IPS-15b (cell line): ENCODE measurements around the gene GRK6.

ENCODE experiments used
- H3K27me3 ChIP-seq: one replicate; pipeline ENCODE4 v1.6.1; 2013; ENCODE audit warnings: low read length; ENCODE audit not compliant: control insufficient read depth, insufficient read depth
- H3K36me3 ChIP-seq: one replicate; pipeline ENCODE4 v1.6.1; 2013; ENCODE audit warnings: low read length; ENCODE audit not compliant: control insufficient read depth, insufficient read depth
- H3K4me1 ChIP-seq: one replicate; pipeline ENCODE4 v1.6.1; 2013; ENCODE audit warnings: mild to moderate bottlenecking, low read length; ENCODE audit not compliant: control insufficient read depth, insufficient read depth
- H3K4me3 ChIP-seq: one replicate; pipeline ENCODE4 v1.5.1; 2013; ENCODE audit warnings: low read depth, low read length
- H3K9ac ChIP-seq: one replicate; pipeline ENCODE4 v1.6.1; 2013; ENCODE audit warnings: low read depth, mild to moderate bottlenecking, low read length
- H3K9me3 ChIP-seq: one replicate; pipeline ENCODE4 v1.6.1; 2013; ENCODE audit warnings: mild to moderate bottlenecking, low read length; ENCODE audit not compliant: control insufficient read depth, insufficient read depth

Gene GRK6

GRCh38 chr5:177435847-177436536, 9.5 kb downstream of the GRK6 start:
- Histone ChIP-seq H3K9me3 (no peaks in the 10 kb centered on the region), H3K4me3 (no peak overlapping the region), H3K4me1 (peaks cover 7% of the 10 kb centered on the region), H3K36me3 (peaks cover 80% of the 10 kb centered on the region), H3K9ac (no peak overlapping the region), H3K27me3 (no peaks in the 10 kb centered on the region)

DNA sequence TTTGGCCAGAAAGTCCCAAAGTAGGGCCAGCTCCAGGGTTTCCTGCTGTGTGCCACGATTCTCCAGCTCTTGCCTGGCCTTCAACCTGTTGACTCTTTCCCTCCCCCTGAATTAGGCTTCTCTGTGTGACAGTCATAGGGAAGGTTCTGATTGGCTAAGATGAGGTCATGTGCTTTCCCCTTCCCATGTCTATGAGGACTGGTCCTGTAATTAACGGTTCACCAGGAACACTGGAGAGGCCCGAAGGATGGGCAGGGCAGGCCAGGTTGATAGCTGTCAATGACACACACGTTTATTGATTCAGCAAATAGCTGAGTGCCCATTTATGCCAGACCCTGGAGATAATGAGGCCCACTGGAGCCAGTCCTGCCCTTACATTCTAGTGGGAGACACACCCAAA, 11.1 kb downstream of the GRK6 start:
- Histone ChIP-seq H3K27me3 (no peaks in the 10 kb centered on the region), H3K9ac (no peak overlapping the region), H3K4me1 (peaks cover 7% of the 10 kb centered on the region), H3K36me3 (peaks cover 72% of the 10 kb centered on the region), H3K4me3 (no peak overlapping the region), H3K9me3 (no peaks in the 10 kb centered on the region)

- Histone ChIP-seq H3K9ac (no peak overlapping the region), H3K36me3 (peaks cover 63% of the 10 kb centered on the region), H3K27me3 (no peaks in the 10 kb centered on the region), H3K4me1 (peaks cover 7% of the 10 kb centered on the region), H3K4me3 (no peak overlapping the region), H3K9me3 (no peaks in the 10 kb centered on the region)
Observed at GRCh38 chr5:177438468-177438867, 12.0 kb downstream of the GRK6 start.

GRCh38 chr5:177439518-177440053, 13.1 kb downstream of the GRK6 start:
- H3K27me3 ChIP-seq = no peaks in the 10 kb centered on the region
- no peak overlapping the region for H3K9ac ChIP-seq
- no peak overlapping the region for H3K4me3 ChIP-seq
- H3K36me3 ChIP-seq = peaks cover 52% of the 10 kb centered on the region
- H3K4me1 ChIP-seq = peaks cover 7% of the 10 kb centered on the region
- no peaks in the 10 kb centered on the region for H3K9me3 ChIP-seq

GRCh38 chr5:177440211-177440989, 13.9 kb downstream of the GRK6 start:
- Histone ChIP-seq H3K36me3 (peaks cover 44% of the 10 kb centered on the region), H3K4me3 (no peak overlapping the region), H3K4me1 (peaks cover 9% of the 10 kb centered on the region), H3K27me3 (peaks cover 3% of the 10 kb centered on the region), H3K9me3 (no peaks in the 10 kb centered on the region), H3K9ac (no peak overlapping the region)

- H3K36me3 ChIP-seq = peaks cover 36% of the 10 kb centered on the region
- H3K4me1 ChIP-seq = peaks cover 14% of the 10 kb centered on the region
- H3K4me3 ChIP-seq = no peak overlapping the region
- H3K9ac ChIP-seq = no peak overlapping the region
- H3K27me3 ChIP-seq = peaks cover 7% of the 10 kb centered on the region
- H3K9me3 ChIP-seq = no peaks in the 10 kb centered on the region
Observed at GRCh38 chr5:177440990-177441780, 14.7 kb downstream of the GRK6 start.

GRCh38 chr5:177442066-177442826, 15.8 kb downstream of the GRK6 start:
- H3K9me3 ChIP-seq = no peaks in the 10 kb centered on the region
- no peak overlapping the region for H3K4me3 ChIP-seq
- H3K9ac ChIP-seq = no peak overlapping the region
- H3K36me3 ChIP-seq = peaks cover 28% of the 10 kb centered on the region
- peaks cover 7% of the 10 kb centered on the region for H3K27me3 ChIP-seq
- peaks cover 14% of the 10 kb centered on the region for H3K4me1 ChIP-seq

DNA sequence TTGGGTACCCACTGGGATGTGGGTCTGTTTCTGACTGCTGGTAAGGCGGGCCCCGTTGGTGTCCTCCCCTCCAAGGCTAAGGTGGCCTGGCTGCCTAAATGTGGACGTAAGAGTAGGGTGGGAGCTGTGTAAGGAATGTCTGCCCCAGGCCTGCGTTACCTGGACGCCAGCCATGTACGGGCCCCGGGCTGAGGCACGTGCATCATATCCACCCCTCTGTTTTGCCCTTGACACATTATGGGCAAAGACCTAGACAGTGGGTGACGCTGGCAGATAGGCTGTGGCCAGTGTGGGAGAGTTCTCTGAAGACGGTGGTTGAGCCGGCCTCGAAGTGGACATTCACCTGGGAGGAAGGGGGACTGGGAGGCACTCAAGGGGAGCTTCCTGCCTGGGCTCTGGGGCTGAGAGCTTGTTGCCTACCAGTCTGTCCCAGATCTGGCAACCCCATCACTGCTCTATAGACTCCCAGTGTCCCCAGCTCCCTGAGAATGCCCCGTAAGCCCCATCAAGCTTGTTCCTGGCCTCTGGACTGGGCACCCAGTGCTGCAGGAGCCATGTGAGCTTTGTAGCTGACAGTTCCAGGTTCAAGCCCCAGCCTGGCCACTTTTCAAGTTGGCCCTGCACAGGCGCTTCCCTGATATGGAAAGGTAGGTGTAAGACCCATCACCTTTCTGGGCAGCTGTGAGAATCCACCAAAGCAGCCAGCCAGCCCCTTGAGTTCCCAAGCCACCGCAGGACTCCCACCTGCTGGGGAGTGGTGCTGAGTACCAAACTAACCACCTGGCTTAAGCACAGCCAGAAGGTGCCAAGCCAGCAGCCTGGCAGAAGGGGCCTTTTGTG, 16.9 kb downstream of the GRK6 start:
- peaks cover 19% of the 10 kb centered on the region for H3K4me1 ChIP-seq
- H3K9ac ChIP-seq = no peak overlapping the region
- H3K27me3 ChIP-seq = peaks cover 10% of the 10 kb centered on the region
- H3K4me3 ChIP-seq = no peak overlapping the region
- H3K36me3 ChIP-seq = peaks cover 18% of the 10 kb centered on the region
- no peaks in the 10 kb centered on the region for H3K9me3 ChIP-seq

GRCh38 chr5:177444106-177445051, 17.9 kb downstream of the GRK6 start:
- Histone ChIP-seq H3K27me3 (peaks cover 10% of the 10 kb centered on the region), H3K9ac (no peak overlapping the region), H3K4me3 (no peak overlapping the region), H3K9me3 (no peaks in the 10 kb centered on the region), H3K4me1 (peaks cover 19% of the 10 kb centered on the region), H3K36me3 (peaks cover 16% of the 10 kb centered on the region)
